ENCODE data around the gene CD180.
"Not testable (repeated sequence)": the region's sequence is repeated elsewhere in the genome, so short reads cannot be mapped to it uniquely, and the experiment has no call there.

The CD180 gene

GRCh38 chr5:67179697-67180361 is 16.8 kb downstream of the CD180 start:
- TF ChIP-seq CTCF (IDR thresholded peaks at IDR 0.05; ENCODE audit: low read depth, low read length): no peak
- no peak for DNase-seq (ENCODE audit: extremely low read depth, low read depth)

- DNase-seq (ENCODE audit: extremely low read depth, low read depth): no peak
- no peak for TF ChIP-seq CTCF (IDR thresholded peaks at IDR 0.05; ENCODE audit: low read depth, low read length)
These were observed 17.6 kb downstream of the CD180 start for GRCh38 chr5:67178966-67179365.

GRCh38 chr5:67178085-67178484 is 18.5 kb downstream of the CD180 start:
- no peak for TF ChIP-seq CTCF (IDR thresholded peaks at IDR 0.05; ENCODE audit: low read depth, low read length)
- no peak for DNase-seq (ENCODE audit: extremely low read depth, low read depth)

- no peak for TF ChIP-seq CTCF (IDR thresholded peaks at IDR 0.05; ENCODE audit: low read depth, low read length)
- DNase-seq (ENCODE audit: extremely low read depth, low read depth): no peak
These were observed 19.7 kb downstream of the CD180 start for GRCh38 chr5:67176936-67177335.

GRCh38 chr5:67173959-67174358 is 22.6 kb downstream of the CD180 start:
- DNase-seq (ENCODE audit: extremely low read depth, low read depth): no peak
- no peak for TF ChIP-seq CTCF (IDR thresholded peaks at IDR 0.05; ENCODE audit: low read depth, low read length)

- DNase-seq (ENCODE audit: extremely low read depth, low read depth): not testable (repeated sequence)
These were observed 23.2 kb downstream of the CD180 start for GRCh38 chr5:67173351-67173750.

GRCh38 chr5:67170767-67171166 is 25.8 kb downstream of the CD180 start:
- no peak for TF ChIP-seq CTCF (IDR thresholded peaks at IDR 0.05; ENCODE audit: low read depth, low read length)
- DNase-seq (ENCODE audit: extremely low read depth, low read depth): no peak

GRCh38 chr5:67168069-67168468 is 28.5 kb downstream of the CD180 start:
- no peak for TF ChIP-seq CTCF (IDR thresholded peaks at IDR 0.05; ENCODE audit: low read depth, low read length)
- DNase-seq (ENCODE audit: extremely low read depth, low read depth): no peak

All from AG09319 (cell line).